Peyer's patch (tissue), 4 donors: ENCODE results near the gene SCD.

Experiments
- CTCF ChIP-seq, 6 experiments: fragments of 450-650 bp in 4 of 6; fragments of 200-600 bp in 2 of 6; sonication (generic) in 1 of 6; IDR thresholded peaks; one replicate each; pipeline ENCODE4 v1.5.1; 2017 to 2019; ENCODE audit warnings: antibody characterized with exemption in 6 of 6, mild to moderate bottlenecking in 3 of 6, moderate library complexity in 1 of 6
- POLR2A ChIP-seq, 2 donors: fragments of 450-650 bp; IDR thresholded peaks; one replicate each; pipeline ENCODE4 v1.5.1; 2017; ENCODE audit warnings: antibody characterized with exemption in 2 of 2, mild to moderate bottlenecking in 2 of 2, moderate library complexity in 2 of 2

- no peak for TF ChIP-seq CTCF (IDR thresholded peaks at IDR 0.05)
- no peak for TF ChIP-seq POLR2A (IDR thresholded peaks at IDR 0.05)
Observed at GRCh38 chr10:100328198-100328597, 18.8 kb upstream of the SCD start.
